Stimulated activated CD4-positive, alpha-beta T cell treated with anti-CD3 and anti-CD28 coated beads, Interleukin-1b, Interleukin-23, amount 100 ng/mL, for 1 hour (primary cell): ENCODE measurements around the gene BTG2.

ENCODE experiments used
- DNase-seq, 2 donors: peaks; one replicate each; pipeline ENCODE4 v3.0.0-alpha.2; 2020; ENCODE audit warnings: low read depth in 2 of 2

The BTG2 gene

DNA sequence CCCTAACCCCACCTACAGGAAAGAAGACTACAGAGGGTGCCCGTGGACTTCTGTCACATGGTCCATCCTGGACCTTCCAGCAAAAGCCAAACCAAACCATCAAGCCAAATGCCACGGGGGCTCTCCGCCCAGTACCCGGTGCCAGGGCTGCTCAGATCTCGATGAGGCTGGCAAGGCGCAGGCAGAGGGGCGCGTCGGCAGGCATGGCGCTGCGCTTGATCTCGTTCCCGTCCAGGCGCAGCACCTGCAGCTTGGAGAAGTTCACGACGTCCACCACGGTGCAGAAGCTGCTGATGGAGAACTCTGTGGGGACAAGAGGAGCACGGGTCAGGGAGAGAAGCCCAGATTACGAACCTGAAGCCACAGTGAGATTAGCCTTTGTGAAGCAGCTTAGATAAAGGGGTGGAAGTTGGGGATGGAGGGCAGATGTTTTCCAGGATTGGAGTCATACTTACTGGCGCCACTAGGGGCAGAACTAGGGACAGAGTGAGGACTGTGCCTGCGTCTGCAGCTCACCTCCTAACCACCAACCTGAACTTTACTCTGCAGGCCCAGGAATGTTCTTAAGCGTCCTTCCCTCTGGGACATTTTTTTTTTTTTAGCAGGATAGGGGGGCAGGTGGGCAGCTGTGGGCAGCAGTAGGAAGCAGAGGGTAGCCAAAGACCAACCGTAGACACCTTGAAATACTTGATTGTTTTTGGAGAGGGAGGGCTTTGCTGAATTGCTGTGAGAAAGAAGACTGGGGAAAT, 37.0 kb downstream of the BTG2 start:
- peak in 1 of 2 donors; percentile 41 for DNase-seq

DNA sequence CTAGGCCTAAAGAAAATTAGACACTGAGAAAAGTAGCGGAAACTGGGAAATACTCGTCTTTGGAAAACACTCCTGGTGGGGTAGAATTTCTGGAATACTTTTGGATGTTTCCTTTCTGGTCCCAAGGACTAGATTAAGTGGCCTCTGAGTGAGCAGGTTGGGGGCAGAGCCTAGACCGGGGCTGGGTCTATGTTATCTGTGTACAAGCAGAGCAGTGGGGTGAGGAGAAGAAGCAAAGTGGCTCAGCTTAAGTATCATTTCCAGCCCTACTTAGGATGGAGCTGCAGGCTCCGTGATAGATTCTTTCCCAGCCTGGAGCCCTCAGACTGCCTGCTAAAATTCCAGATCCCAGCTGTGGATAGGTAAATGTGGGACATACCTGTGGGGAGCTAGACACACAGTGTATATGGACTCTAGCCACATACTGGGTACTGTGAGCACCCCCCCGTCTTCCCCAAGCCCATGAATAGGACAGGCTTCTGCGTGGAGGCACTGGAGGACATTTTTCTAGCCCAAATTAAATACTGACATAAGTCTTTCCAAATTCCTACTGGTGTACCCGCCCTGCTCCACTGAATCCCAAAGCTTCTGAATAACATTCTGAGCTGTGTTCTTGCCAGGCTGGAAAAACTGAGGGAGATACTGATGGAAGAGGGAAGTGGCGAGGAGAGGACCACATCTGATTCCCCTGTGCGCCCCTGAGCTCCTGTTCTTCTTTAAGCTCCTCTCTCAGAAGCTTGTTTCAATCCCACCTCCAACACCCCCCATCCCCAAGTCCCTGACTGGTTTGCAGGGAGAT, 38.8 kb downstream of the BTG2 start:
- DNase-seq, result no peak

GRCh38 chr1:203346060-203346768, 40.9 kb downstream of the BTG2 start:
- DNase-seq, result no peak

DNA sequence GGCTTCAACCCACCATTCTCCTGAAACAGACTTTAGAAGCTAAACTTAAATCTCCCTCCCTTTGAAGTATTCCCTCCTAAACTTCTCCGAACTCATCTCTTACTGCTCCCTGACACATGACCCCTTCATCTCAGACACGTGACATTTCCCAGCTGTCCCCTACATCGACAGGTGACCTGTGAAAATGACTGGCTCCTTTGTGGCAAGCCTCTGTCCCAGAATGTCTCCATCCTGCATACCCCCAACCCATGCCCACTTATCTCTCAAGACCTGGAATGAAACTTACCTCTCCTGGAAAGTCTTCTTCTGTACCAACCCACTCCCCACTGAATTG, 41.4 kb downstream of the BTG2 start:
- no peak for DNase-seq

DNA sequence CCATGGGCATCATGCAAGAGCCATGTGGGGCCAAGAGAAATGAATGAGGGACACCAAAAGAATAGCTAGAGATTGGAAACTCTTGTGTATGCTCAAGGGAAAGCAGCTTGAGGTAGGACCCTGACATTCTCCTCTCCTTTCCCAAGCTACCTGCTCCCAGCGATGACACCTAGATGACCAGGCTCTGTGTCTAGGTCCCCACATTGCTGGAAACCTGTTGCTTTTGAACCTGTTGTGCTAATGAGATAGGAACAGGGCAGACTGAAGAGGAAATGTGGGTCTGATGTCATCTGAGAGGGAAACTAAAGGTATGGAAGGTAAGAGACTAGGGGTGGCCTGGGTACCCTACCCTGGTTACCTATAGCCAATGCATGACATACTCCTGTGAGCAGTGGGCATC, 43.8 kb downstream of the BTG2 start:
- DNase-seq, result no peak

DNA sequence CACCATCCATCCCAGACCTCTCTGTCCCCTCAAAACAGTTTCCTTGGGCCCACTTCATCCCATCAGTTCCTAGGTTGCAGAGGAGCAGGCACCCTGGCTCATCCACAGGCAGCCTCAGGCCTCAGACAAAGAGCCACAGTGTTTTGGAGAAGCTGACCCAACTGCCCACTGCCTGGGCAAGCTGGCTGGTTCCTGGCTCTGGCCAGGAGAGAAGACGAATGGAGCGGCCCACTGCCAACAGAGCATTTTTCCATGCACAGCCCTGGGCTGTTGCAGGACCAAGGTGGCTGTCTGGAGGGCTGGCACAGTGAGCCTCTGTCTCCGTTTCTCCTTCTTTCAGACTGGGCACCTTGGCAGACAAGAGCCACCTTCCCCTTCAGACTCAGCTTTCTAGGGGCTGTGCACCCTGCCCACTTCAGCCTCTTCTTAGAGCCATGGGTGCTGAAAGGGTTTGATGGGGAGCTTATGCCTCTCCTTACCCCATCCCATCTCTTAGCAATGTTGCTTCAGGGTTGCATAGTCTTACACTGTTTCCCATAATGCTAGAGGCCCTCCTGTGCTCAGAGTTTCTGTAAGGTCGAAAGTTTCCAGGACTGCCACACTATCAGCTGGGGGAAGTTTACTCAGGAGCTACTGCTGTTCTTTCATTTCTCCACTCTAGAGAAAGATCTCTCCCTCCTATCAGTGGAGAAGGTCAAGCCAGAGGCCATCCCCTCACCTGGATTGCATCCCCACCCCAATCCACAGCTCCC, 44.6 kb downstream of the BTG2 start:
- no peak for DNase-seq

- DNase-seq, result no peak
Measured at GRCh38 chr1:203351037-203351625, 45.8 kb downstream of the BTG2 start, which contains the start of gene FMOD. FMOD (minus strand) TSS chr1:203351122; CDS start chr1:203348270, 2,852 bp downstream.

DNA sequence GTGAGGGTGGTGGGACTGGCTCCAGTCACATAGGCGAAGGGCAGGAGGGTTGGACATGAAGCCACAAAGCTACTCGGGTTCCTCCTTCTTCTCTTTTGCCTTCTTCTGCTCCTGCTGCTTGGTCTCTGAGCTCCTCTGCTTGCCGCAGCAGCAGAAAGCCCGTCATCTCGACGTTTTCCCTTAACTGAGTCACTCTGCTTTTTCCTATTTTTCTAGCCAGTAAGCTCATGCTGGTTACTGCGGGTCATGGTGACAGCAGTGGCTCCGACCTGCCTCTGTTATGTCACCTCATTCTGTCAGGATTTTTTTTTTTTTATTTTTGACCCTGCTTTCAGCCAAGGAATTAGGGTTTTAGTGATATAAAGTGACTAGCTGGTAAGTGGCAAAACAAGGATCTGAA, 48.2 kb downstream of the BTG2 start:
- DNase-seq, result no peak

- DNase-seq, result no peak
Measured at GRCh38 chr1:203354246-203354645, 48.9 kb downstream of the BTG2 start.

DNA sequence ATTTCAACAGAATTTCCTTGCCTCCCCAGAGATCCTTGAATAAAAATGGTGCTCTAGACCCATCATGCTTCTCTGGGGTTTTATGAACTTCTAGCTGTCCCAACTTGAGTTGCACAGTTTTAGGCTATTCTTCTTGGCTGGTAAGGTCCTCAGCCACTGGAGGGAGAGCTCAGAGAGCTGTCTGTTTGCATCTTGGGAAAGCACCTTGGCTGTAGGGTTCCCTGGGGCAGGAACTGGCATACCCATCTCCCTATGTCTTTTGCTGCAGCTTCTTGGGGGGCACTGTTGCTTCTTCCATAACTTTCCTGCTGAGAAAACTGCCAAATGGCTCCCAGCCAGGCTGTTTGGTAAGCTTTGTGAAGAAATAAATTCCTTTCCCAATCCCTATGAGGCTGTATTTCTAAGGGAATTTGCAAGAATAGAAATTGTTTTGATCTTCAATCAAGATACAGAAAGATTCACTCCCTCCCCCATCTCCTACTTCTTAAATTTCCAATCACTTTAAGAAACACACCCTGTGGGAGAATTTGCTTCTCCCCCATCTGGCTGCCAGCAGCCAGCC, 53.8 kb downstream of the BTG2 start:
- no peak for DNase-seq
